Measurements from ENCODE around the gene RGS3. TPM values are rescaled to one million over a fixed set of nuclear protein-coding genes. Genes with fewer than 3 reads are reported as not detected.

Gene RGS3
- total and polyA plus RNA-seq, 10 of the 15 experiments (the other 5 are each of a cell fraction or from before 2014, with no cell fraction given) = 2.9 to 138 (median 28.8) TPM

GRCh38 chr9:113558632-113559502 lies 95.3 kb downstream of the RGS3 start:
- in situ Hi-C loops (cut with MboI) = no loop called here
- ChIA-PET POLR2A (interaction anchor here (0.7 kb wide), 1 partner anchor 75 kb away, joined by 4 read pairs; no protein-coding TSS in a partner anchor), CTCF (interaction anchor here (1.0 to 1.7 kb wide), 5 partner anchors 8 to 47 kb away, joined by 3 to 4 read pairs (median 3); no protein-coding TSS in a partner anchor), SMC1A (ENCODE audit: uncharacterized antibody, unreplicated experiment) (interaction anchor here (1.1 to 1.2 kb wide), 2 partner anchors 11 to 20 kb away, joined by 3 to 6 read pairs; no protein-coding TSS in a partner anchor), RAD21 (ENCODE audit: unreplicated experiment) (interaction anchor here (1.1 kb wide), 1 partner anchor 34 kb away, joined by 3 read pairs; no protein-coding TSS in a partner anchor)
- Histone ChIP-seq H3K27ac (ENCODE audit: control insufficient read depth, insufficient read depth) (no peak overlapping the region), H3K4me1 (ENCODE audit: control insufficient read depth, insufficient read depth, low read length) (no peaks in the 10 kb centered on the region; the same call in 1 of the 2 replicates), H2AFZ (ENCODE audit: control insufficient read depth, low read depth, low read length) (no peak overlapping the region), H3K4me2 (ENCODE audit: control insufficient read depth, insufficient read depth) (no peak overlapping the region), H3K36me3 (ENCODE audit: control insufficient read depth in 2 of 2, insufficient read depth in 2 of 2, low read length in 1 of 2) (peaks cover 12% of the 10 kb centered on the region in 2 experiments; a peak in 3 of 4 replicates), H3K9ac (ENCODE audit: control insufficient read depth, insufficient read depth, low read length) (no peak overlapping the region), H3K9me3 (replicated peaks; ENCODE audit: control insufficient read depth, insufficient read depth, low read length) (no peaks in the 10 kb centered on the region), H3K4me3 (no peak overlapping the region), H4K20me1 (ENCODE audit: control insufficient read depth, insufficient read depth) (peaks cover 3% of the 10 kb centered on the region; the same call in 1 of the 2 replicates), H3K79me2 (ENCODE audit: control insufficient read depth, insufficient read depth, low read length) (no peaks in the 10 kb centered on the region; the same call in 1 of the 2 replicates), H3K27me3 (replicated peaks in 1 of 2; ENCODE audit: control insufficient read depth in 2 of 2, insufficient read depth in 2 of 2, low read length in 1 of 2) (no peaks in the 10 kb centered on the region)
- TSS peak; percentile 30 for BruUV-seq (replicated peaks)
- no peak for DNase-seq (ENCODE audit: low read depth, low spot score)
- TF ChIP-seq HSF1 (IDR thresholded peaks at IDR 0.05; ENCODE audit: low read depth, low read length) (no peak), RFX5 (IDR thresholded peaks at IDR 0.05; ENCODE audit: low read depth, low read length) (no peak), EGR1 (IDR thresholded peaks at IDR 0.05; ENCODE audit: borderline replicate concordance in 1 of 2, low read depth in 2 of 2, low read length in 2 of 2) (no peak), CUX1 (IDR thresholded peaks at IDR 0.05; ENCODE audit: insufficient replicate concordance, low read depth, low read length) (no peak), CBFB (IDR thresholded peaks at IDR 0.05; ENCODE audit: low read depth) (no peak), GATAD2B (conservative IDR thresholded peaks at IDR 0.05; ENCODE audit: low read depth) (no peak), TARDBP (IDR thresholded peaks at IDR 0.05; ENCODE audit: borderline replicate concordance) (no peak), TCF12 (IDR thresholded peaks at IDR 0.05; ENCODE audit: low read depth, low read length) (no peak), RELA (IDR thresholded peaks at IDR 0.05; ENCODE audit: borderline replicate concordance, partially characterized antibody) (no peak), FOXM1 (IDR thresholded peaks at IDR 0.05; ENCODE audit: low read depth, low read length) (no peak)
- FAIRE-seq = no peak
- no peak; the same call in 2 of the 3 replicates for ATAC-seq
- intact Hi-C loops (cut with micrococcal nuclease; ENCODE audit: unreplicated experiment) = no loop called here
- WGBS (ENCODE audit: insufficient coverage, insufficient replicate concordance, low lambda C conversion rate, missing lambda C conversion rate) = 76% methylated on average over 7 of the region's 7 CpGs

Data from GM12878 (cell line).